Measurements from ENCODE around the gene CFTR. TPM values are rescaled to one million over a fixed set of nuclear protein-coding genes. Genes with fewer than 3 reads are reported as not detected.
"Not testable (repeated sequence)": the region's sequence is repeated elsewhere in the genome, so short reads cannot be mapped to it uniquely, and the experiment has no call there.

CFTR gene
- total RNA-seq, 1 experiment from 2014 or later: not detected

DNA sequence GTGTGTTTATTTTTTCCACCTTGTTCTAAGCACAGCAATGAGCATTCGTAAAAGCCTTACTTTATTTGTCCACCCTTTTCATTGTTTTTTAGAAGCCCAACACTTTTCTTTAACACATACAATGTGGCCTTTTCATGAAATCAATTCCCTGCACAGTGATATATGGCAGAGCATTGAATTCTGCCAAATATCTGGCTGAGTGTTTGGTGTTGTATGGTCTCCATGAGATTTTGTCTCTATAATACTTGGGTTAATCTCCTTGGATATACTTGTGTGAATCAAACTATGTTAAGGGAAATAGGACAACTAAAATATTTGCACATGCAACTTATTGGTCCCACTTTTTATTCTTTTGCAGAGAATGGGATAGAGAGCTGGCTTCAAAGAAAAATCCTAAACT, 28.9 kb downstream of the CFTR start:
- Histone ChIP-seq H3K27ac (ENCODE audit: low read depth, low read length) (no peak overlapping the region), H3K4me2 (ENCODE audit: low read length) (no peak overlapping the region), H3K79me2 (ENCODE audit: insufficient read depth, low read length) (no peaks in the 10 kb centered on the region), H3K9me2 (ENCODE audit: insufficient read depth) (no peaks in the 10 kb centered on the region), H3K27me3 (ENCODE audit: insufficient read depth, low read length) (no peaks in the 10 kb centered on the region), H3K9ac (ENCODE audit: low read length) (no peak overlapping the region), H3K4me1 (ENCODE audit: control insufficient read depth in 1 of 2, insufficient read depth in 2 of 2, low read length in 2 of 2) (no peaks in the 10 kb centered on the region), H3K9me3 (ENCODE audit: control insufficient read depth in 1 of 2, insufficient read depth in 1 of 2, low read depth in 1 of 2, low read length in 2 of 2) (no peaks in the 10 kb centered on the region), H2AFZ (ENCODE audit: low read depth, low read length, poor library complexity, severe bottlenecking) (no peak overlapping the region), H3K4me3 (replicated peaks in 1 of 2; ENCODE audit: low read depth in 1 of 2, low read length in 2 of 2) (no peak overlapping the region), H3K36me3 (ENCODE audit: control insufficient read depth in 1 of 2, insufficient read depth in 2 of 2, low read length in 2 of 2) (no peaks in the 10 kb centered on the region), H4K20me1 (ENCODE audit: insufficient read depth) (no peaks in the 10 kb centered on the region)
- ChIA-PET POLR2A (no interaction called here), CTCF (no interaction called here), RAD21 (ENCODE audit: low non-redundant PET in 1 of 2, low total read pairs in 2 of 2, uncharacterized antibody in 2 of 2, unreplicated experiment in 2 of 2) (no interaction called here)
- intact Hi-C loops (cut with micrococcal nuclease): no loop called here
- no peak for TF ChIP-seq TCF7L2 (IDR thresholded peaks at IDR 0.05; ENCODE audit: borderline replicate concordance, extremely low read depth, insufficient read depth, insufficient read length)
- TF ChIP-seq ZFX (IDR thresholded peaks at IDR 0.05): no peak
- DNase-seq (ENCODE audit: low read depth, low spot score) (no peak), ATAC-seq (no peak)
- no TSS peak for BruUV-seq (replicated peaks)

DNA sequence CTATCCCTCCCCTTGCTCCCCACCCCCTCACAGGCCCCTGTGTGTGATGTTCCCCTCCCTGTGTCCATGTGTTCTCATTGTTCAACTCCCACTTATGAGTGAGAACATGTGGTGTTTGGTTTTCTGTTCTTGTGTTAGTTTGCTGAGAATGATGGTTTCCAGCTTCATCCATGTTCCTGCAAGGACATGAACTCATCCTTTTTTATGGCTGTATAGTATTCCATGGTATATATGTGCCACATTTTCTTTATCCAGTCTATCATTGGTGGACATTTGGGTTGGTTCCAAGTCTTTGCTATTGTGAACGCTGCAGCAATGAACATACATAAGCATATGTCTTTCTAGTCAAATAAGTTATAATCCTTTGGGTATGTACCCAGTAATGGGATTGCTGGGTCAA, 37.4 kb downstream of the CFTR start:
- DNase-seq (ENCODE audit: low read depth, low spot score); H3K4me2 ChIP-seq (ENCODE audit: low read length); intact Hi-C loops (cut with micrococcal nuclease); H3K9me3 ChIP-seq (ENCODE audit: control insufficient read depth in 1 of 2, insufficient read depth in 1 of 2, low read depth in 1 of 2, low read length in 2 of 2); H3K9me2 ChIP-seq (ENCODE audit: insufficient read depth); H2AFZ ChIP-seq (ENCODE audit: low read depth, low read length, poor library complexity, severe bottlenecking); BruUV-seq (replicated peaks); H3K79me2 ChIP-seq (ENCODE audit: insufficient read depth, low read length); CTCF ChIA-PET; H3K9ac ChIP-seq (ENCODE audit: low read length); H4K20me1 ChIP-seq (ENCODE audit: insufficient read depth); H3K27me3 ChIP-seq (ENCODE audit: insufficient read depth, low read length); ATAC-seq; RAD21 ChIA-PET (ENCODE audit: low non-redundant PET in 1 of 2, low total read pairs in 2 of 2, uncharacterized antibody in 2 of 2, unreplicated experiment in 2 of 2); POLR2A ChIA-PET; H3K4me1 ChIP-seq (ENCODE audit: control insufficient read depth in 1 of 2, insufficient read depth in 2 of 2, low read length in 2 of 2); H3K27ac ChIP-seq (ENCODE audit: low read depth, low read length); H3K4me3 ChIP-seq (replicated peaks in 1 of 2; ENCODE audit: low read depth in 1 of 2, low read length in 2 of 2); H3K36me3 ChIP-seq (ENCODE audit: control insufficient read depth in 1 of 2, insufficient read depth in 2 of 2, low read length in 2 of 2): not testable (repeated sequence)

DNA sequence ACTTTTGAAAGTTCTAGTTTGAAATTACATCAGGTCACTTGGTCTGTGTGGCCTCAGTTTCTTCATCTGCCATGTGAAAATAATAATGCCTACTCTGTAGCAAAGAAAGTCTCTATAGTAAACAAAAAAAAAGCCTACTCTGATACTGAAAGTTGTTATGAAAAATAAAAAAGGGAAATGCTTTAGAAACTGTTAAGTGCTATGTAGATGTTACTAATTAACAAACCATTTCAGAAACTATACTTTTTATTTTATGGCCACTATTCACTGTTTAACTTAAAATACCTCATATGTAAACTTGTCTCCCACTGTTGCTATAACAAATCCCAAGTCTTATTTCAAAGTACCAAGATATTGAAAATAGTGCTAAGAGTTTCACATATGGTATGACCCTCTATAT, 50.6 kb downstream of the CFTR start:
- H3K79me2 ChIP-seq (ENCODE audit: insufficient read depth, low read length): no peaks in the 10 kb centered on the region
- no peak overlapping the region for H3K27ac ChIP-seq (ENCODE audit: low read depth, low read length)
- no peak for TF ChIP-seq EZH2 (IDR thresholded peaks at IDR 0.05)
- TF ChIP-seq SIN3A (IDR thresholded peaks at IDR 0.05; ENCODE audit: low read depth): no peak
- TF ChIP-seq, protein P1, sequence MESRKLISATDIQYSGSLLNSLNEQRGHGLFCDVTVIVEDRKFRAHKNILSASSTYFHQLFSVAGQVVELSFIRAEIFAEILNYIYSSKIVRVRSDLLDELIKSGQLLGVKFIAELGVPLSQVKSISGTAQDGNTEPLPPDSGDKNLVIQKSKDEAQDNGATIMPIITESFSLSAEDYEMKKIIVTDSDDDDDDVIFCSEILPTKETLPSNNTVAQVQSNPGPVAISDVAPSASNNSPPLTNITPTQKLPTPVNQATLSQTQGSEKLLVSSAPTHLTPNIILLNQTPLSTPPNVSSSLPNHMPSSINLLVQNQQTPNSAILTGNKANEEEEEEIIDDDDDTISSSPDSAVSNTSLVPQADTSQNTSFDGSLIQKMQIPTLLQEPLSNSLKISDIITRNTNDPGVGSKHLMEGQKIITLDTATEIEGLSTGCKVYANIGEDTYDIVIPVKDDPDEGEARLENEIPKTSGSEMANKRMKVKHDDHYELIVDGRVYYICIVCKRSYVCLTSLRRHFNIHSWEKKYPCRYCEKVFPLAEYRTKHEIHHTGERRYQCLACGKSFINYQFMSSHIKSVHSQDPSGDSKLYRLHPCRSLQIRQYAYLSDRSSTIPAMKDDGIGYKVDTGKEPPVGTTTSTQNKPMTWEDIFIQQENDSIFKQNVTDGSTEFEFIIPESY (IDR thresholded peaks at IDR 0.05; ENCODE audit: extremely low read depth, insufficient replicate concordance, low read length): no peak
- intact Hi-C loops (cut with micrococcal nuclease): no loop called here
- no peak overlapping the region for H2AFZ ChIP-seq (ENCODE audit: low read depth, low read length, poor library complexity, severe bottlenecking)
- no TSS peak for BruUV-seq (replicated peaks)
- DNase-seq (ENCODE audit: low read depth, low spot score) (no peak), ATAC-seq (no peak)
- CTCF ChIA-PET: no interaction called here
- no peaks in the 10 kb centered on the region for H3K4me1 ChIP-seq (ENCODE audit: control insufficient read depth in 1 of 2, insufficient read depth in 2 of 2, low read length in 2 of 2)
- H3K36me3 ChIP-seq (ENCODE audit: control insufficient read depth in 1 of 2, insufficient read depth in 2 of 2, low read length in 2 of 2): no peaks in the 10 kb centered on the region
- no peak overlapping the region for H3K4me2 ChIP-seq (ENCODE audit: low read length)
- H3K9me3 ChIP-seq (ENCODE audit: control insufficient read depth in 1 of 2, insufficient read depth in 1 of 2, low read depth in 1 of 2, low read length in 2 of 2): no peaks in the 10 kb centered on the region
- H3K9me2 ChIP-seq (ENCODE audit: insufficient read depth): no peaks in the 10 kb centered on the region
- RAD21 ChIA-PET (ENCODE audit: low non-redundant PET in 1 of 2, low total read pairs in 2 of 2, uncharacterized antibody in 2 of 2, unreplicated experiment in 2 of 2): no interaction called here
- no peak overlapping the region for H3K9ac ChIP-seq (ENCODE audit: low read length)
- no peak overlapping the region for H3K4me3 ChIP-seq (replicated peaks in 1 of 2; ENCODE audit: low read depth in 1 of 2, low read length in 2 of 2)
- POLR2A ChIA-PET: no interaction called here
- no peaks in the 10 kb centered on the region for H3K27me3 ChIP-seq (ENCODE audit: insufficient read depth, low read length)
- no peaks in the 10 kb centered on the region for H4K20me1 ChIP-seq (ENCODE audit: insufficient read depth)
